Fibroblast of upper back skin (primary cell): ENCODE results near the gene SERPINF2.
"Not testable (repeated sequence)": the region's sequence is repeated elsewhere in the genome, so short reads cannot be mapped to it uniquely, and the experiment has no call there.

Source experiments
- DNase-seq: peaks from one replicate; pipeline ENCODE4 v3.0.0-alpha.2; 2013

Gene SERPINF2

DNA sequence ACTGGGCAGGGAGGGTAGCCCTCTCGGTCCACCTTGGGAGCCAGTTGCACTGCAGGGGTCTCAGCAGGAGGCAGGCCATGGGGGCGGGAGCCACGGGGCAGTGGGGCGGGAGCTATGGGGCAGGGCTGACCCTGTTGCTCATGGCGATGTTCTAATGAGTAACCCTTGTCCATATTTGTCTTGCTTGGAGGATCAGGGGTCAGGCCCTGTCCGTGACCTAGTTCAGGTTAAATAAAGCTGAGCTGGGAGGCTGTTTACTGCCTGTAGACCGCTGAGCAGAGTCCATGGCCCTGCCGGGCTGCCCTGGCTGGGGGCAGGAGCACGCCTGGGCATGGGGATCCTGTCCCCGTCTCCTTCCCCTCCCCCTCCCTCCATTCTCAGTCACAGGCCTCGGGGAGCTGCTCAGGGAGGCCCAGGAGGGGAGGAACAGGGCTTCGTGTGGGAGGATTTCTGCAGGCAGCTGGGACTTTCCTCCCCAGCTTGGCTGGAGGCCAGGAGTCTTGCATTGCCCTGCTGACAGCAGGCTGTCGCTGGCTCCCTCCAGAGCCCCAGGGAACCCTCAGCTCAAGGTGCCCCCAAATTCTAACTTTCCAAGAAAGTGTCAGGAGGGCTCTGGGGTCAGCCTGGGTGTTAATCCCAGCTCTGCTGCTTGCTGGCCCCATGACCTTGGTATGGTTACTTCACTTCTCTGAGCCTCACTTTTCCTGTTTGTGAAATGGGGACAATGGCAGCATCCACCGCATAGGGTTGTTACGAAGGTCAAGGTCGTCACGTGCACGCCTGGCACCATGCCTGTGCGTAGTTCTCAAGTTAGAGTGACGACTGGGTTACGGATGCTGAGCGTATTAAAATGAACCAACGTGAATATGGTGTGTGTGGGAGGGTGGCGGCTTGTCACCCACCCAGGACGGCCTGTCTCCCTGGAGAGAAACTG, 6.1 kb upstream of the SERPINF2 start:
- peak; percentile 52 for DNase-seq

DNA sequence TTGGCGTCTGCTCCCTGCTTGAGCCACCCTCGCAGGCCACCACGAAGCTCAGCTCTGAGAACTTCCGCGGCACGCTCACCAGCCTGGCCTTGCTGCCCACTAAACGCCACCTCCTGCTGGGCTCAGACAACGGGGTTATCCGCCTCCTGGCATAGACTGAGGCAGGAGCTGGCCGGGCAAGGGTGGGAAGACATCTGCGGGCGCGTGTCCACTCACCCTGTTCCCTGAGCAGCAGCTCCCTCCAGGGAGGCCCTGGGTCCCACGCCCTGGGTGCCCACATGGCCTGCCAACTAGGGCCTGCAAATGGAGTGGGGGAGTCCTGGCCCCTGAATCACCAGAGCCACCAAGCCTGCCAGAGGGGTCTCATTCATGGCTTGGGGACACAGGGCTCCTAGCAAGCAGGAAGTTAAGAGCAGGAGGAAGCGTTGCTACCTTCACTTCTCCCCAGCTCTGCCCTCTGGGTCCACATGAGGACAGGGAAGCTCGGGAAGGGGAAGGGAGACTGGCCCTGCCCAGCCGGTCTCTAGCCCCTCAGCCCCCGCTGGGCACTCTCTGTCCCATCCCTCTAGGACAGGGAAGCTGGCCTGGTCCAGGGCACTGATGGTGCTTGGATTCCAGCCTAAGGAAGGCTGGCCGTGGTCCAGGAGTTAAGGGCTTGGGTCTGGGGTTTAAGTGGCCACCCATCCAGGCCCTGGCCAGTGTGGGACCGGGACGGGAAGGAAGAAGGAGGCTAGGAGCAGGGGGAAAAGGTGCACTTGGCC, 5.0 kb upstream of the SERPINF2 start:
- DNase-seq, result no peak

DNA sequence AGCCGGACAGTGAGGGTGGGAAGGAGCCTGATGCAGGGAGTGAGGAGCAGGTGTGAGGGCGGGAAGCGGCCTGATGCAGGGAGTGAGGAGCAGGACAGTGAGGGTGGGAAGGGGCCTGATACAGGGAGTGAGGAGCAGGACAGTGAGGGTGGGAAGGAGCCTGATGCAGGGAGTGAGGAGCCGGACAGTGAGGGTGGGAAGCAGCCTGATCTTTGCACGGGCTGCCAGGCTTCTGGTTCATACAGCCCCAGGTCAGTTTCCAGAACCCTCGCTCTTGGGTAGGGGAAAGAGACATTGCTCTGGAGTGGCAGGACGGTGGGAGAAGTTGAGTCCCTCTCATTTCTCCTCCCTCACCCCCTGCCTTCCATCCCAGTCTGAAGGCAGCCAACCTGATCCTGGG, 772 bp upstream of the SERPINF2 start:
- not testable (repeated sequence) for DNase-seq

DNA sequence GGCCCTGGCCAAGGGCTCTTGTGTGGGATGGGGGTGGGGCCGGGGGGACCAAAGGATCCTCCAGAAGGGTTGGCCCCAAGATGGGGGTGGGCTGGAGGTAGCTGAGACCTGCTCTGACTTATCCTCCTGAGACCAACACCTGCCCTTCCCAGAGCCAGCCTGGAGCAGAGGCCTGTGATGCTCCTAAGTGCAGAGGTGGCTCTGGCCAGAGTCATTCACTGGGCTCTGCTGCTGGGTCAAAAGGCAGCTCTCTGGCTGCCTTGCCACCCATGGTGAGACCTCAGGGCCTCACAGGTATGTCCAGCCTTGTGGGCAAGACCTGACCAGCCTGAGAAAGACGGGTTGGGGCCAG, 393 bp downstream of the SERPINF2 start:
- DNase-seq, result no peak

DNA sequence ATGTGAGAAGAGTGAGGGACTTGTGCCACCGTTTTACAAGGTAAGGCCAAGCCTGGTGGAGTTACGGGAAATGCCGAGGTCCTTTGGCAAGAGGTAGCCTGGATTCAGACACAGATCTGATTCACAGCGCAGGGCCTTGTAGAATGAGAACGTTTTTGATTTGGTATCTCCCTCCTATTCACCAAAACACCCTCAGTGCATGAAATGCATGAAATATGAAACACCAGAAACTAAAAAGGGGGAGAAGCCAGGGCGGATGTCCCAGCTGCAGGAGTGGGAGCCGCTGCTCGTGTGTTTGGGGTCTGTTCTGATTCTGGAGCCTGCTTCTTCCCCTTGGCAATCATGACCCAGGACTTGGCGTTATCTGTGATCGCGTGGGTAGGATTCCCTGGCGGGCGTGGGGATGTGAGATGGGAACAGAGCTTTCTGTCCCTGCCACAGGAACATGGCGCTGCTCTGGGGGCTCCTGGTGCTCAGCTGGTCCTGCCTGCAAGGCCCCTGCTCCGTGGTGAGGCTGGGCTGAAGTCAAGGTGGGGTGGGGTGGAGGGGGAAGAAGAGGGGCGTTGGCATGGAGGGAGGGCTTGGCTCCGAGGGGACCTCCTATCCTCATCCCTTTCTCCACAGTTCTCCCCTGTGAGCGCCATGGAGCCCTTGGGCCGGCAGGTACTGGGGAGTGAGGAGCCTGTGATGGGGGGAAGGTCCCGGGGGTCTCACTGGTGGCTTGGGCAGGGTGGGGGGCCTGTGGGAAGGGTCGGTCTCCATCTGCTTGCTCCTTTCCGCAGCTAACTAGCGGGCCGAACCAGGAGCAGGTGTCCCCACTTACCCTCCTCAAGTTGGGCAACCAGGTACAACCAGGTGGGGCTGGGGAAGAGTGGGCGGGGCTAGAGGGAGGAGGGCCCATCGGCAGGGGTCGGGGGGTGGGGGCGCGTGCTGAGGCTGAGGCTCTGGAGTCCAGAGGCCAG, 2.2 kb downstream of the SERPINF2 start:
- DNase-seq, result no peak

DNA sequence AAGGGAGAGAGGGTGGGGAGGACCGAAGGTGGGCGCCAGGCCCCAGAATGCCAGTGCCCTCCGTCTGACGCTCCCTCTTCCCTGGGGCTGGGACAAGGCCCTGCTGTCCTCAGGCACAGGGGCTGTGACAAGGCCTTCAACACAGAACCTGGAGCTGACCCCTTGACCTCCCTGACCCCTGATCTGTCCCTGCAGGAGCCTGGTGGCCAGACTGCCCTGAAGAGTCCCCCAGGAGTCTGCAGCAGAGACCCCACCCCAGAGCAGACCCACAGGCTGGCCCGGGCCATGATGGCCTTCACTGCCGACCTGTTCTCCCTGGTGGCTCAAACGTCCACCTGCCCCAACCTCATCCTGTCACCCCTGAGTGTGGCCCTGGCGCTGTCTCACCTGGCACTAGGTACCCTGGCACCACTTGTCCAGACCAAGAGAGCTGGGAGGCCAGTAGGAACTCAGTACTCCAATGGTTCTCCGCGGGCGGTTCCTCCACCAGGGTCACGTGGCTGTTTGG, 2.9 kb downstream of the SERPINF2 start:
- no peak for DNase-seq

DNA sequence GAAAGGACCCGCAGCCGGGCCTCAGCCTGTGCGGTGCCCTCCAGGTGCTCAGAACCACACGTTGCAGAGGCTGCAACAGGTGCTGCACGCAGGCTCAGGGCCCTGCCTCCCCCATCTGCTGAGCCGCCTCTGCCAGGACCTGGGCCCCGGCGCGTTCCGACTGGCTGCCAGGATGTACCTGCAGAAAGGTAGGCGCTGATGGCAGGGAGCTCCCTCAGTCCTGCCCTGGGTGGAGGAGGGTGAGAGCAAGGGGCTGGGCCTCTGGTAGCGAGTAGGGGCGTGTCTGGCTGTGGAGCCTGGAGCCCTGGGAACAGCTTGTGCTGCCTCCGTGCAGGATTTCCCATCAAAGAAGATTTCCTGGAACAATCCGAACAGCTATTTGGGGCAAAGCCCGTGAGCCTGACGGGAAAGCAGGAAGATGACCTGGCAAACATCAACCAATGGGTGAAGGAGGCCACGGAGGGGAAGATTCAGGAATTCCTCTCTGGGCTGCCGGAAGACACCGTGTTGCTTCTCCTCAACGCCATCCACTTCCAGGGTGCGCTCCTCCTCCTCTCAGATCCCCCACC, 4.4 kb downstream of the SERPINF2 start:
- DNase-seq, result no peak

DNA sequence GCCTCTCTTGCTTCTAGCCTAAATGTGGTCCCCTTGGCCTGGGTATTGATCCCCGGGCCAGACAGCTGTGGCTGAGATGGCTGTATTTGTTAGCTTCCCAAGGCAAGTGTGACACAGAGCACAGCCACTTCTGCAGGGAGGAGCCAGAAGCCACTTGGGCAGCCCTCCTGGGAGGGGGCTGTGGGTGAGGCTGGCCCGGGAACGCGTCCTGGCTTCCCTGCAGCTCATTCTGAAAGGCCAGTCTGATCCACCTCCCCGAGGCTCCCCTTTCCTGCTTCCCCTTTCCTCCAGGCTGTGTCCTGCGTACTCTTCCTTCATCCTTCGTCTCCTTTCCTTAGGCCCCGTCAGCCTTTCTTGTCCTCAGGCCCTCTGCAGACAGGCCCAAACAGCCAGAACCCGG, 8.0 kb downstream of the SERPINF2 start:
- no peak for DNase-seq

DNA sequence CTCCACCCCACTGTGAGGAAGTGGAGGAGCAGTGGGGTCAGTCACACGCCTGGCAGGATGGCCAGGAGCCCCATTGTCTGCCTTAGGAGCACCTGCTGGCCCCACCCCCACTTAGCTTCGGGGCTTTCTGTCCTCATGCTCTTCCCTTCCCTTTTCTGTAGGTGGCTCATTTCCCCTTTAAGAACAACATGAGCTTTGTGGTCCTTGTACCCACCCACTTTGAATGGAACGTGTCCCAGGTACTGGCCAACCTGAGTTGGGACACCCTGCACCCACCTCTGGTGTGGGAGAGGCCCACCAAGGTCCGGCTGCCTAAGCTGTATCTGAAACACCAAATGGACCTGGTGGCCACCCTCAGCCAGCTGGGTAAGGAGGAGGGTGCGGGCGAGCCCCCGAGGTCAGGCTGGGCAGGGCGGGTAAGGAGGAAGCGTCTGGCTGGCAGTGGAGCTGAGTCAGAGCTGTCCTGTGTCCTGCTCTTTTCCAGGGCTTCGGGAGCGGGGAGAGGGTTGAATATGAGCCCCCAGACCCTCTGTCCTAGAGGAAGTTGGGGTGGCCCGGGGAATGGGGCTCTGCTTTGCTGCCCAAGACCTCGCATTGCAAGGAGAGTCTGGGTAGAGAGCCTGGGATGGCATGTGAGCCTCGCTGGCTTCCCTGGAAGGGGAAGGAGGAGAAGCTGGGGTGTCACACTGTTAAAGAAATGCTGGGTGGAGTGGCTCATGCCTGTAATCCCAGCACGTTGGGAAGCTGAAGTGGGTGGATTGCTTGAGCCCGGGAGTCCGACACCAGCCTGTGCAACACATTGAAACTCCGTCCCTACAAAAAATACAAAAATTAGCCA, 10.0 kb downstream of the SERPINF2 start:
- DNase-seq, result no peak

DNA sequence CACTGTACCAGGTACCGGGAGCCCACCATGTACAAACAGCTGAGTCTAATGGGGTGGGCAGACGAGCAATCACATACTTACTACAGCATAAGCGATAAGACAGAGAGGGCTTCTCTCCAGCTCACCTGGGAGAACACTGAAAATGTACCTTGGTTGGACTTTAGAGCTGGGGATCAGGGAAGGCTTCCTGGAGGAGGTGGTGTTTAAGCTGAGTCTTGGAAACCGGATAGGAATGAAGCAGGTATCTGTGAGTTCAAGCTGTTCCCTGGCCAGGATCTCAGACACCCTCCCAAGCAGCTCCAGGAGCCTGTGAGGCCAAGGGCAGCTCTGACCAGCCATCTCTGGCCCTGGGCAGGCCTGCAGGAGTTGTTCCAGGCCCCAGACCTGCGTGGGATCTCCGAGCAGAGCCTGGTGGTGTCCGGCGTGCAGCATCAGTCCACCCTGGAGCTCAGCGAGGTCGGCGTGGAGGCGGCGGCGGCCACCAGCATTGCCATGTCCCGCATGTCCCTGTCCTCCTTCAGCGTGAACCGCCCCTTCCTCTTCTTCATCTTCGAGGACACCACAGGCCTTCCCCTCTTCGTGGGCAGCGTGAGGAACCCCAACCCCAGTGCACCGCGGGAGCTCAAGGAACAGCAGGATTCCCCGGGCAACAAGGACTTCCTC, 11.2 kb downstream of the SERPINF2 start:
- no peak for DNase-seq

DNA sequence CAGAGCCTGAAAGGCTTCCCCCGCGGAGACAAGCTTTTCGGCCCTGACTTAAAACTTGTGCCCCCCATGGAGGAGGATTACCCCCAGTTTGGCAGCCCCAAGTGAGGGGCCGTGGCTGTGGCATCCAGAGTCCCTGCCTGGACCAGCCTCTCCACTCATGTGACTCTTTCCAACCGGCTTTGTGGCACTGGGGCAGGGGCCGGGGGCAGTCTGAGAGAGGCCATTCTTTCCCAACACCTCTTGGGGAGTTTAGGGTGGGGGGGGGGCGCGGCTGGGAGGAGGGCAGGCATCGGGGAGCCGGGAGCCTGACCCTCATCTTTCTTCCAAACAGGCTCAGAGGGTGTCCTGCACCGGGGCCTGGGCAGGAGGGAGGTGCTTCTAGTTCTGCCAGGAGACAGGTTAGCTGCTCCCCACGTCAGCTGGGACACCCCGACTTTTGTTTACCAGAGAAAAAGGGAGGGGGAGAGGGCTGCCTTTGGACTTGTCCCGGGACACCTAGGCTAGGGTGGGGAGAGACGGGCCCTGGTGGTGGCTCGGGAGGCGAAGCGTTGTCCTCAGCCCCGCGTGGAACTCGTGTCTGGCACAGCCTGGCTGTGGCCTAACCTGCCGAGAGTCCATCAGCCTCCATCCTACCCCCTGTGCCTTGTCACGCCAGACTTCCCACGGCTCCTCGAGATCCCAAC, 11.9 kb downstream of the SERPINF2 start:
- no peak for DNase-seq

DNA sequence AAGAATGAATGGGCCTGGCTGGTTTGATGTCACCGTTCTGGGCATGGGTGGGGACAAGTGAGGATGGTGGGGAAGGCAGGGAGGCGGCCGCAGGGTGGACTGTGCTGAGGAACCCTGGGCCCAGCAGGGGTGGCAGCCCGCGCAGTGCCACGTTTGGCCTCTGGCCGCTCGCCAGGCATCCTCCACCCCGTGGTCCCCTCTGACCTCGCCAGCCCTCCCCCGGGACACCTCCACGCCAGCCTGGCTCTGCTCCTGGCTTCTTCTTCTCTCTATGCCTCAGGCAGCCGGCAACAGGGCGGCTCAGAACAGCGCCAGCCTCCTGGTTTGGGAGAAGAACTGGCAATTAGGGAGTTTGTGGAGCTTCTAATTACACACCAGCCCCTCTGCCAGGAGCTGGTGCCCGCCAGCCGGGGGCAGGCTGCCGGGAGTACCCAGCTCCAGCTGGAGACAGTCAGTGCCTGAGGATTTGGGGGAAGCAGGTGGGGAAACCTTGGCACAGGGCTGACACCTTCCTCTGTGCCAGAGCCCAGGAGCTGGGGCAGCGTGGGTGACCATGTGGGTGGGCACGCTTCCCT, 12.7 kb downstream of the SERPINF2 start:
- DNase-seq, result no peak

DNA sequence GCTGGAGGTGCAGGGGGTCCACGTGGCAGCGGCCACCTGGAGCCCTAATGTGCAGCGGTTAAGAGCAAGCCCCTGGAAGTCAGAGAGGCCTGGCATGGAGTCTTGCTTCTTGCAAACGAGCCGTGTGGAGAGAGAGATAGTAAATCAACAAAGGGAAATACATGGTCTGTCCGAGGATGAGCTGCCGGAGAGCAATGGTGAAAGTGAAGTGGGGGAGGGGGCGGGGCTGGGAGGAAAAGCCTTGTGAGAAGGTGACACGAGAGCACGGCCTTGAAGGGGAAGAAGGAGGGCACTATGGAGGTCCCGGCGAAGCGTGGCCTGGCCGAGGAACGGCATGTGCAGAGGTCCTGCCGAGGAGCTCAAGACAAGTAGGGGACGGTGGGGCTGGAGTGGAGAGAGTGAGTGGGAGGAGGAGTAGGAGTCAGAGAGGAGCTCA, 13.2 kb downstream of the SERPINF2 start:
- DNase-seq, result no peak

DNA sequence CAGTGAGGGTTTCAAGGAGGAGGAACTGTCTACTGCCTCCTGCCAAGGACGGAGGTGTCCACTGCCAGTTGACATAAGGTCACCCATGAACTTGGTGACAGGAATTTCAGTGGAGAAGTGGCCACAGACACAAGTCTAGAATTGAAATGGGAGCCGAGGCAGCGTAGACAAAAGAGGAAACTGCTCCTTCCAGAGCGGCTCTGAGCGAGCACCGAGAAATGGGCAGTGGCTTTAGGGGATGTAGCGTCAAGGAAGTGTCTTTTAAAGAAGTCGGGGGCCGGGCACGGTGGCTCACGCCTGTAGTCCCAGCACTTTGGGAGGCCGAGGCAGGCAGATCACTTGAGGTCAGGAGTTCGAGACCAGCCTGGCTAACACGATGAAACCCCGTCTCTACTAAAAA, 16.1 kb downstream of the SERPINF2 start:
- no peak for DNase-seq

DNA sequence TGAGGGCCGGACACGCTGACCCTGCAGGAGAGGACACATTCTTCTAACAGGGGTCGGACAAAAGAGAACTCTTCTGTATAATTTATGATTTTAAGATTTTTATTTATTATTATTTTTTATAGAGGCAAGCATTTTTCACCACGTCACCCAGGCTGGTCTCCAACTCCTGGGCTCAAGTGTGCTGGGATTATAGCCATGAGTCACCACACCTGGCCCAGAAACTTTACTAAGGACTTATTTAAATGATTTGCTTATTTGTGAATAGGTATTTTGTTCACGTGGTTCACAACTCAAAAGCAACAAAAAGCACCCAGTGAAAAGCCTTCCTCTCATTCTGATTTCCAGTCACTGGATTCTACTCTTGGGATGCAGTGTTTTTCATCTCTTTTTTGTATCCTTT, 16.9 kb downstream of the SERPINF2 start:
- no peak for DNase-seq

DNA sequence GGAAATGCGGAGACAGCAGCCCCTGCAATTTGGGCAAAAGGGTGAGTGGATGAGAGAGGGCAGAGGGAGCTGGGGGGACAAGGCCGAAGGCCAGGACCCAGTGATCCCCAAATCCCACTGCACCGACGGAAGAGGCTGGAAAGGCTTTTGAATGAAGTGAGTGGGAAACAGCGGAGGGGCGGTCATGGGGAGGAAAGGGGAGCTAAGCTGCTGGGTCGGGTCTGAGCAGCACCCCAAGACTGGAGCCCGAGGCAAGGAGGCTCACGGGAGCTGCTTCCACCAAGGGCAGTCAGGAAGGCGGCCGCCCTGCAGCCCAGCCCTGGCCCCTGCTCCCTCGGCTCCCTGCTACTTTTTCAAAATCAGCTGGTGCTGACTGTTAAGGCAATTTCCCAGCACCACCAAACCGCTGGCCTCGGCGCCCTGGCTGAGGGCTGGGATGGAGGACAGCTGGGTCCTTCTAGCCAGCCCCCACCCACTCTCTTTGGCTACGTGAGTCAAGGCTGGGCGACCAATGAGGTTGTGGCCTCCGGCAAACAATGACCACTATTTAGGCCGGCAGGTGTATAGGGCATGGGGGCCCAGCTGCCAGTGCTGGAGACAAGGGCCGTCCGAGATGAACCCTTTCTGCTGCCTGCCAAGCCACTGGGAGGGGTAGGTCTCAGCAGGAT, 19.7 kb downstream of the SERPINF2 start:
- DNase-seq, result peak; percentile 49

DNA sequence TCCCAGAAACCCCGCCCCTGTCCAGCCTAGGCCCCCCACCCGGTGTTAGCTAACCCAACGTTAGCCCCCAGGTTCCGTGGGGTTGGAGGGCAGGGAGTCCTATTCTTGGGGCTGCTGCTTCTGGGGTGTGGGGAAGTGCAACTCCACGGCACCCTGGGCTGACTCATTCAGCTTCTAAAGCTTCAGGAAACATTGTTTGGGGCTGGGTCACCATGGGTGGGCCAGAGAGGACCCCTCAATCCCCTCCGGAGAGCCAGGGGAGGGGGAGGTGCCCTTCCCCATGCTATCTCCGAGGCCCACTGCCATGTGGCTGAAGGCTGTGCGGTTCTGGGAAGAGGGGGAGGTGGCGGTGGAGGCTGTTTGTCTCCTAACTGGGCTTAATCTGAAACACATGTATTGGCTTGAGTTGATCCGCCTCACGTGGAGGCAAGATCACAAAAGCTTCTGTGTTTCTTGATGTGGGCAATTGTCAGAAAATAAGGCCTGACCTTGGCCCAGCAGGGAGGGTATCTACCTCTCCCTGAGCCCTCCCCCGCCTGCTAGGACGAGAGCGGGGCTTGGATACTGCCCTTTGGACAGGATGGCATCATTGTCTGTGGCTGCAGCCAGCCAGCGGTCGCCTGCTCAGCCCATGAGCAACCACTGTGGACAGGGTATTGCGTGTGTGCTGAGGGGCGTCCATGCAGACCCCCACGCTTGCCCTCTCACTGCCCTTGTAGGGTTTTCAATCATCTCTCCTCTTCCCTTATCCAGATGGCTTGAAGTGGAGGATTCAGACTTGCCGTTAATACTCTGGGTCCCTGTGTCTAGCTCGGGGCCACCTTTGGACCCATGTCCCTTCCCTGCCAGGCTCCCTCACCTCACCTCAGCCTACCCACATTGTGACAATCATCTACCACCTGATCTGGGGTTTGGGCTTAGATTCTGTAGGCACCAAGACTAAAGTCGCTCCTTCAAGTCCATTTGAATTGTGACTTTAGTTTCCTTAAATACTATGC, 20.5 kb downstream of the SERPINF2 start:
- peak; percentile 91 for DNase-seq

DNA sequence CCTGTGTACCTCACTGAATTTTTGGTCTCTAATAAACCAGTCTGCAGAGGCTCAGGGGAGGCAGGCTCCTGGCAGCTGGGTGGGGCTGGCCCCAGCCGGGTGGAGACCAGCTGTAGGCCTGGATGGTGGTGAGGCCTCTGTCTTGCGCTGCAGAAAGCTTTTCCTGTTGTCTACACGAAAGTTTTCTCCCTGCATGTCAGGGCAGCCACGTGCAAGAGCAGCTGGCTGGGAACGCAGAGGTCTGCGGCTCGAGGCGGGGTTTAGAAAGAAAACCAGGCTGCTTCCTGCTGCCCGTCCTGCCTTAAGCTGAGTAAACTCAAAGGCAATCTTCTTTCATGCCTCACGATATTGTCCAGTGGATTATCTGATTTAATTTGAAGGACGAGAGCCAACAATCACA, 21.6 kb downstream of the SERPINF2 start:
- DNase-seq, result peak; percentile 80
